Measurements from ENCODE around the gene FBLN1. TPM values are rescaled to one million over a fixed set of nuclear protein-coding genes. Genes with fewer than 3 reads are reported as not detected.

Gene FBLN1
- total RNA-seq, 1 donor from 2014 or later, result 238 TPM

DNA sequence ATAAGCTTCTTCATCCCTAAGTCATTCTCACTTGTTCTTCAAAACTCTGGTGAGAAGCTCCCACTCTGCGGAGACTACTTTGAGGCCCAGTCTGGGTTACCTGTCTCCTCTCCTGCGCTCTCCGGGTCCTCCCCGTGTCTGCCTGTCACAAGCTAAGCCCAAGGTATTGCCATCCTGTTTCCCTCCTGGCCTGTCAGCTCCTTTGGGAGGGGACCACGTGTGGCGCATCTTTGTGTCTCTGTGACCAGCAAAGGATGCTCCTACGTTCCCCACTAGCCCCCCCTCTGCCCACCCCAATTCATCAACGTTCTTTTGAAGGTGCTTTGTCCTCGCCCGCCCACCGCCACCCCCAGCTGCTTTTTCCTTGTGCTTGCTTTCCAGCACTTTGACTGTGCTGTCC lies 31.8 kb upstream of the FBLN1 start:
- Mint-ChIP-seq H3K27me3 (ENCODE audit: unreplicated experiment) (no peaks in the 10 kb centered on the region), H3K4me3 (ENCODE audit: unreplicated experiment) (no peak overlapping the region), H3K9me3 (ENCODE audit: unreplicated experiment) (no peaks in the 10 kb centered on the region), H3K27ac (ENCODE audit: unreplicated experiment) (no peak overlapping the region), H3K4me1 (ENCODE audit: unreplicated experiment) (peaks cover 4% of the 10 kb centered on the region), H3K36me3 (ENCODE audit: low read depth, unreplicated experiment) (no peaks in the 10 kb centered on the region)
- TF ChIP-seq, protein P1, sequence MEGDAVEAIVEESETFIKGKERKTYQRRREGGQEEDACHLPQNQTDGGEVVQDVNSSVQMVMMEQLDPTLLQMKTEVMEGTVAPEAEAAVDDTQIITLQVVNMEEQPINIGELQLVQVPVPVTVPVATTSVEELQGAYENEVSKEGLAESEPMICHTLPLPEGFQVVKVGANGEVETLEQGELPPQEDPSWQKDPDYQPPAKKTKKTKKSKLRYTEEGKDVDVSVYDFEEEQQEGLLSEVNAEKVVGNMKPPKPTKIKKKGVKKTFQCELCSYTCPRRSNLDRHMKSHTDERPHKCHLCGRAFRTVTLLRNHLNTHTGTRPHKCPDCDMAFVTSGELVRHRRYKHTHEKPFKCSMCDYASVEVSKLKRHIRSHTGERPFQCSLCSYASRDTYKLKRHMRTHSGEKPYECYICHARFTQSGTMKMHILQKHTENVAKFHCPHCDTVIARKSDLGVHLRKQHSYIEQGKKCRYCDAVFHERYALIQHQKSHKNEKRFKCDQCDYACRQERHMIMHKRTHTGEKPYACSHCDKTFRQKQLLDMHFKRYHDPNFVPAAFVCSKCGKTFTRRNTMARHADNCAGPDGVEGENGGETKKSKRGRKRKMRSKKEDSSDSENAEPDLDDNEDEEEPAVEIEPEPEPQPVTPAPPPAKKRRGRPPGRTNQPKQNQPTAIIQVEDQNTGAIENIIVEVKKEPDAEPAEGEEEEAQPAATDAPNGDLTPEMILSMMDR (IDR thresholded peaks at IDR 0.05; ENCODE audit: unreplicated experiment), result no peak
- no peak for DNase-seq (ENCODE audit: low spot score)

DNA sequence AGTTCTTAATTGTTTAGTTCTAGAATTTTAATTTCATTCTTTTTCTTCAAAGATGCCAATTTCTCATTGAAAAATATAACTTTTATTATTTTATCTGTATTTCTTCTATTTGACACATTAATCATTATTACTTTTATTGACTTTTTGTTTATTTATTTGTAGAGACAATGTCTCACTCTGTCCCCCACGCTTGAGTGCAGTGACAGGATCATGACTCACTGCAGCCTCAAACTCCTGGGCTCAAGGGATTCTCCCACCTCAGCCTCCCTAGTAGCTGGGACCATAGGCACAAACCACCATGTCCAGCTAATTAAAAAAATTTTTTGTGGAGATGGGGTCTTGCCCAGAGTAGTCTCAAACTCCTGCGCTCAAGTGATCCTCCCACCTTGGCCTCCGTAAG lies 30.3 kb upstream of the FBLN1 start:
- H3K4me1 Mint-ChIP-seq (ENCODE audit: unreplicated experiment), result peaks cover 4% of the 10 kb centered on the region
- H3K36me3 Mint-ChIP-seq (ENCODE audit: low read depth, unreplicated experiment), result no peaks in the 10 kb centered on the region
- no peak for DNase-seq (ENCODE audit: low spot score)
- no peak overlapping the region for H3K27ac Mint-ChIP-seq (ENCODE audit: unreplicated experiment)
- H3K9me3 Mint-ChIP-seq (ENCODE audit: unreplicated experiment), result no peaks in the 10 kb centered on the region
- TF ChIP-seq, protein P1 (IDR thresholded peaks at IDR 0.05; ENCODE audit: unreplicated experiment), result no peak
- peaks cover 2% of the 10 kb centered on the region for H3K27me3 Mint-ChIP-seq (ENCODE audit: unreplicated experiment)
- H3K4me3 Mint-ChIP-seq (ENCODE audit: unreplicated experiment), result no peak overlapping the region

- TF ChIP-seq, protein P1 (IDR thresholded peaks at IDR 0.05; ENCODE audit: unreplicated experiment), result no peak
- peaks cover 2% of the 10 kb centered on the region for H3K27me3 Mint-ChIP-seq (ENCODE audit: unreplicated experiment)
- H3K27ac Mint-ChIP-seq (ENCODE audit: unreplicated experiment), result no peak overlapping the region
- no peaks in the 10 kb centered on the region for H3K9me3 Mint-ChIP-seq (ENCODE audit: unreplicated experiment)
- DNase-seq (ENCODE audit: low spot score), result no peak
- H3K36me3 Mint-ChIP-seq (ENCODE audit: low read depth, unreplicated experiment), result no peaks in the 10 kb centered on the region
- no peak overlapping the region for H3K4me3 Mint-ChIP-seq (ENCODE audit: unreplicated experiment)
- H3K4me1 Mint-ChIP-seq (ENCODE audit: unreplicated experiment), result peaks cover 4% of the 10 kb centered on the region
These were observed 29.0 kb upstream of the FBLN1 start for GRCh38 chr22:45473626-45474237.

GRCh38 chr22:45475063-45475747 lies 27.5 kb upstream of the FBLN1 start:
- TF ChIP-seq, protein P1 (IDR thresholded peaks at IDR 0.05; ENCODE audit: unreplicated experiment), result no peak
- no peak overlapping the region for H3K27ac Mint-ChIP-seq (ENCODE audit: unreplicated experiment)
- H3K4me3 Mint-ChIP-seq (ENCODE audit: unreplicated experiment), result no peak overlapping the region
- DNase-seq (ENCODE audit: low spot score), result no peak
- H3K27me3 Mint-ChIP-seq (ENCODE audit: unreplicated experiment), result peaks cover 2% of the 10 kb centered on the region
- no peaks in the 10 kb centered on the region for H3K36me3 Mint-ChIP-seq (ENCODE audit: low read depth, unreplicated experiment)
- H3K9me3 Mint-ChIP-seq (ENCODE audit: unreplicated experiment), result no peaks in the 10 kb centered on the region
- peaks cover 4% of the 10 kb centered on the region for H3K4me1 Mint-ChIP-seq (ENCODE audit: unreplicated experiment)

GRCh38 chr22:45475851-45476514 lies 26.7 kb upstream of the FBLN1 start:
- Mint-ChIP-seq H3K27me3 (ENCODE audit: unreplicated experiment) (peaks cover 2% of the 10 kb centered on the region), H3K4me1 (ENCODE audit: unreplicated experiment) (peaks cover 4% of the 10 kb centered on the region), H3K27ac (ENCODE audit: unreplicated experiment) (no peak overlapping the region), H3K36me3 (ENCODE audit: low read depth, unreplicated experiment) (no peaks in the 10 kb centered on the region), H3K9me3 (ENCODE audit: unreplicated experiment) (no peaks in the 10 kb centered on the region), H3K4me3 (ENCODE audit: unreplicated experiment) (no peak overlapping the region)
- no peak for DNase-seq (ENCODE audit: low spot score)
- TF ChIP-seq, protein P1 (IDR thresholded peaks at IDR 0.05; ENCODE audit: unreplicated experiment), result no peak

All from endothelial cell (in vitro differentiated cells).